ENCODE data around the gene EPSTI1. TPM values are rescaled to one million over a fixed set of nuclear protein-coding genes. Genes with fewer than 3 reads are reported as not detected.

Gene EPSTI1
- total and polyA plus RNA-seq, 10 of the 15 experiments (the other 5 are each of a cell fraction or from before 2014, with no cell fraction given): 4.7 to 32.0 (median 24.2) TPM

DNA sequence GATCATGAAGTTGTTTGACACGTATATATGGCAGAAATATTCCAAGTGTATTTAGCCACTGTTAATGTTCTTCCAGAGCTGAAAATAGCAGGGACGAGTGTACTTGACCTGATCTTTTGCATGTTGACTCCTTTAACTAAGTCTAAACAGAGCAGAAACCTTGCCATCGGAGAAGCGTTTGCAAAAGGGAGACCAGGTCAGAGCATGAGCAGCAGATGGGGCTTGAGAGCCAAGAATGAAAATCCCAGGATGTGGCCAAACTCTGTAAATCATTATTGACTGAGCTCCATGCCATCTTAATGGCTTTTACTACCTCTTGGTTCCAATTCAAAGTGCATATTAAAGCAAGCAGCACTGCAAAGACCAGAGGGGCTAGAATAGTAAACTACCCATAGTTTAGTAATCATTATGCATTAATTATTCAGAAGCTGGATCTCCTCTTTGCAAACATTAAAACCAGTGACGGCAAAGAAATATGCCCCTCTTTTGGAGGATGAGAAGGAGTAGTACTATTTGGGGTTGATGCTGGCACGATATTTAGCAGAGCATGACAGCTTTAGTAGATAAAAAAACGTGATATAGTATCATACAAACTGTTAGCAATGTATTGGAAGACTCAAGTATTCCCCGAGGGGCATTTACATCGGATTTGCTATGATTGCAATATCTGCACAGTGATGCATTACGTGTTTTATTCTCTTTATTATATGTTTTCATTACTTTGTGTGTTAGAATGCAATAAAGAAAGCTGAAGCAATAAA lies 154.9 kb downstream of the EPSTI1 start:
- FAIRE-seq (no peak), ATAC-seq (no peak; the same call in 2 of the 3 replicates), DNase-seq (ENCODE audit: low read depth, low spot score) (no peak)
- ChIA-PET CTCF (interaction anchor here (0.8 to 1.8 kb wide), 7 partner anchors 40 to 967 kb away, joined by 3 to 4 read pairs (median 3); no protein-coding TSS in a partner anchor), RAD21 (ENCODE audit: unreplicated experiment) (interaction anchor here (0.6 kb wide), 1 partner anchor 777 kb away, joined by 3 read pairs; no protein-coding TSS in a partner anchor), POLR2A (no interaction called here), SMC1A (ENCODE audit: uncharacterized antibody, unreplicated experiment) (interaction anchor here (0.9 to 1.3 kb wide), 9 partner anchors 8 to 297 kb away, joined by 3 to 4 read pairs (median 3); no protein-coding TSS in a partner anchor)
- 29% methylated on average over 10 of the region's 10 CpGs for WGBS (ENCODE audit: insufficient coverage, insufficient replicate concordance, low lambda C conversion rate, missing lambda C conversion rate)
- Histone ChIP-seq H3K9me3 (replicated peaks; ENCODE audit: control insufficient read depth, insufficient read depth, low read length) (no peaks in the 10 kb centered on the region), H3K9ac (ENCODE audit: control insufficient read depth, insufficient read depth, low read length) (no peak overlapping the region), H3K4me1 (ENCODE audit: control insufficient read depth, insufficient read depth, low read length) (no peaks in the 10 kb centered on the region), H3K4me2 (ENCODE audit: control insufficient read depth, insufficient read depth) (no peak overlapping the region), H3K4me3 (no peak overlapping the region), H4K20me1 (ENCODE audit: control insufficient read depth, insufficient read depth) (no peaks in the 10 kb centered on the region), H3K79me2 (ENCODE audit: control insufficient read depth, insufficient read depth, low read length) (no peaks in the 10 kb centered on the region), H3K36me3 (ENCODE audit: control insufficient read depth in 2 of 2, insufficient read depth in 2 of 2, low read length in 1 of 2) (no peaks in the 10 kb centered on the region), H3K27ac (ENCODE audit: control insufficient read depth, insufficient read depth) (no peak overlapping the region), H3K27me3 (replicated peaks in 1 of 2; ENCODE audit: control insufficient read depth in 2 of 2, insufficient read depth in 2 of 2, low read length in 1 of 2) (no peaks in the 10 kb centered on the region), H2AFZ (ENCODE audit: control insufficient read depth, low read depth, low read length) (no peak overlapping the region)
- in situ Hi-C loops (cut with MboI) (no loop called here), intact Hi-C loops (cut with micrococcal nuclease; ENCODE audit: unreplicated experiment) (no loop called here)
- no peak for TF ChIP-seq BMI1 (IDR thresholded peaks at IDR 0.05; ENCODE audit: borderline replicate concordance)
- TF ChIP-seq SMC3 (IDR thresholded peaks at IDR 0.05; ENCODE audit: borderline replicate concordance, low read length): peak; percentile 32; the same call in 1 of the 2 replicates
- TF ChIP-seq, protein P1, sequence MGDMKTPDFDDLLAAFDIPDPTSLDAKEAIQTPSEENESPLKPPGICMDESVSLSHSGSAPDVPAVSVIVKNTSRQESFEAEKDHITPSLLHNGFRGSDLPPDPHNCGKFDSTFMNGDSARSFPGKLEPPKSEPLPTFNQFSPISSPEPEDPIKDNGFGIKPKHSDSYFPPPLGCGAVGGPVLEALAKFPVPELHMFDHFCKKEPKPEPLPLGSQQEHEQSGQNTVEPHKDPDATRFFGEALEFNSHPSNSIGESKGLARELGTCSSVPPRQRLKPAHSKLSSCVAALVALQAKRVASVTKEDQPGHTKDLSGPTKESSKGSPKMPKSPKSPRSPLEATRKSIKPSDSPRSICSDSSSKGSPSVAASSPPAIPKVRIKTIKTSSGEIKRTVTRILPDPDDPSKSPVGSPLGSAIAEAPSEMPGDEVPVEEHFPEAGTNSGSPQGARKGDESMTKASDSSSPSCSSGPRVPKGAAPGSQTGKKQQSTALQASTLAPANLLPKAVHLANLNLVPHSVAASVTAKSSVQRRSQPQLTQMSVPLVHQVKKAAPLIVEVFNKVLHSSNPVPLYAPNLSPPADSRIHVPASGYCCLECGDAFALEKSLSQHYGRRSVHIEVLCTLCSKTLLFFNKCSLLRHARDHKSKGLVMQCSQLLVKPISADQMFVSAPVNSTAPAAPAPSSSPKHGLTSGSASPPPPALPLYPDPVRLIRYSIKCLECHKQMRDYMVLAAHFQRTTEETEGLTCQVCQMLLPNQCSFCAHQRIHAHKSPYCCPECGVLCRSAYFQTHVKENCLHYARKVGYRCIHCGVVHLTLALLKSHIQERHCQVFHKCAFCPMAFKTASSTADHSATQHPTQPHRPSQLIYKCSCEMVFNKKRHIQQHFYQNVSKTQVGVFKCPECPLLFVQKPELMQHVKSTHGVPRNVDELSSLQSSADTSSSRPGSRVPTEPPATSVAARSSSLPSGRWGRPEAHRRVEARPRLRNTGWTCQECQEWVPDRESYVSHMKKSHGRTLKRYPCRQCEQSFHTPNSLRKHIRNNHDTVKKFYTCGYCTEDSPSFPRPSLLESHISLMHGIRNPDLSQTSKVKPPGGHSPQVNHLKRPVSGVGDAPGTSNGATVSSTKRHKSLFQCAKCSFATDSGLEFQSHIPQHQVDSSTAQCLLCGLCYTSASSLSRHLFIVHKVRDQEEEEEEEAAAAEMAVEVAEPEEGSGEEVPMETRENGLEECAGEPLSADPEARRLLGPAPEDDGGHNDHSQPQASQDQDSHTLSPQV (IDR thresholded peaks at IDR 0.05): no peak
- TF ChIP-seq RAD21 (IDR thresholded peaks at IDR 0.05; ENCODE audit: insufficient read depth, low read depth, low read length): peak; percentile 47; the same call in 1 of the 2 replicates
- TF ChIP-seq, protein P2, sequence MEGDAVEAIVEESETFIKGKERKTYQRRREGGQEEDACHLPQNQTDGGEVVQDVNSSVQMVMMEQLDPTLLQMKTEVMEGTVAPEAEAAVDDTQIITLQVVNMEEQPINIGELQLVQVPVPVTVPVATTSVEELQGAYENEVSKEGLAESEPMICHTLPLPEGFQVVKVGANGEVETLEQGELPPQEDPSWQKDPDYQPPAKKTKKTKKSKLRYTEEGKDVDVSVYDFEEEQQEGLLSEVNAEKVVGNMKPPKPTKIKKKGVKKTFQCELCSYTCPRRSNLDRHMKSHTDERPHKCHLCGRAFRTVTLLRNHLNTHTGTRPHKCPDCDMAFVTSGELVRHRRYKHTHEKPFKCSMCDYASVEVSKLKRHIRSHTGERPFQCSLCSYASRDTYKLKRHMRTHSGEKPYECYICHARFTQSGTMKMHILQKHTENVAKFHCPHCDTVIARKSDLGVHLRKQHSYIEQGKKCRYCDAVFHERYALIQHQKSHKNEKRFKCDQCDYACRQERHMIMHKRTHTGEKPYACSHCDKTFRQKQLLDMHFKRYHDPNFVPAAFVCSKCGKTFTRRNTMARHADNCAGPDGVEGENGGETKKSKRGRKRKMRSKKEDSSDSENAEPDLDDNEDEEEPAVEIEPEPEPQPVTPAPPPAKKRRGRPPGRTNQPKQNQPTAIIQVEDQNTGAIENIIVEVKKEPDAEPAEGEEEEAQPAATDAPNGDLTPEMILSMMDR (IDR thresholded peaks at IDR 0.05 in 2 of 3, conservative IDR thresholded peaks at IDR 0.05 in 1 of 3; ENCODE audit: control insufficient read depth in 2 of 3, extremely low read depth in 1 of 3, insufficient read depth in 1 of 3, low read depth in 3 of 3, low read length in 3 of 3): peak in 2 of 3 experiments; percentile 4 to 27; a peak in 2 of 6 replicates
- no TSS peak for BruUV-seq (replicated peaks)

Other genes with a start within 250 kb of the EPSTI1 start
- not detected in 2 replicates for gene FAM216B, start 210.7 kb downstream of the EPSTI1 start, total RNA-seq (2014; rRNA removed)
- gene FAM216B, start 210.7 kb downstream of the EPSTI1 start, total RNA-seq (2014; rRNA removed; fragmentation: Illumina TruSeq; extraction: Trizol): not detected in 2 replicates
- gene FAM216B, start 210.7 kb downstream of the EPSTI1 start, total RNA-seq (2021): not detected in 2 replicates
- not detected in 2 replicates for gene FAM216B, start 210.7 kb downstream of the EPSTI1 start, polyA plus RNA-seq (2011; rRNA removed)
- gene FAM216B, start 210.7 kb downstream of the EPSTI1 start, polyA plus RNA-seq (2014; fragmentation: Illumina TruSeq; extraction: Trizol): not detected in 2 replicates
- gene FAM216B, start 210.7 kb downstream of the EPSTI1 start, polyA plus RNA-seq (2014; fragmentation: Nextera tagmentation; extraction: Ambion mirVana): not detected
- gene FAM216B, start 210.7 kb downstream of the EPSTI1 start, polyA plus RNA-seq (2014; rRNA removed): not detected in 2 replicates
- not detected for gene FAM216B, start 210.7 kb downstream of the EPSTI1 start, polyA plus RNA-seq (2016; fragmentation: Nextera tagmentation; extraction: Ambion mirVana)
- gene DNAJC15, start 31.3 kb upstream of the EPSTI1 start, total RNA-seq (2014; rRNA removed): 30.4 and 36.4 TPM in 2 replicates
- gene DNAJC15, start 31.3 kb upstream of the EPSTI1 start, total RNA-seq (2014; rRNA removed; fragmentation: Illumina TruSeq; extraction: Trizol): 15.1 and 16.5 TPM in 2 replicates
- gene DNAJC15, start 31.3 kb upstream of the EPSTI1 start, total RNA-seq (2021): 29.5 and 30.2 TPM in 2 replicates
- gene DNAJC15, start 31.3 kb upstream of the EPSTI1 start, polyA plus RNA-seq (2011; rRNA removed): 47.3 and 58.4 TPM in 2 replicates
- 13.1 TPM in 2 replicates for gene DNAJC15, start 31.3 kb upstream of the EPSTI1 start, polyA plus RNA-seq (2014; fragmentation: Illumina TruSeq; extraction: Trizol)
- 100 to 1,000 TPM; 102 to 104 TPM for gene DNAJC15, start 31.3 kb upstream of the EPSTI1 start, polyA plus RNA-seq (2014; fragmentation: Nextera tagmentation; extraction: Ambion mirVana)
- gene DNAJC15, start 31.3 kb upstream of the EPSTI1 start, polyA plus RNA-seq (2014; rRNA removed): 50.4 and 52.6 TPM in 2 replicates
- 10 to 100 TPM; 94.4 to 98.8 TPM for gene DNAJC15, start 31.3 kb upstream of the EPSTI1 start, polyA plus RNA-seq (2016; fragmentation: Nextera tagmentation; extraction: Ambion mirVana)

Data from GM12878 (cell line).